GM19324 (cell line): ENCODE results near the gene PRSS37.
"Not testable (repeated sequence)": the region's sequence is repeated elsewhere in the genome, so short reads cannot be mapped to it uniquely, and the experiment has no call there.

Source experiments
- ATAC-seq: cut with Tn5 transposase; IDR thresholded peaks from one replicate; pipeline ENCODE4 v1.9.1; 2021; ENCODE audit warnings: mild to moderate bottlenecking, moderate library complexity; ENCODE audit not compliant: unreplicated experiment, low FRiP score

PRSS37 gene

GRCh38 chr7:141841385-141841784 lies at the start of gene PRSS37:
Gene PRSS37 (minus strand): TSS chr7:141841485. CDS start chr7:141841049, 436 bp downstream.
- ATAC-seq, result no peak

- no peak for ATAC-seq
Observed at GRCh38 chr7:141889321-141889720, 48.0 kb upstream of the PRSS37 start.

DNA sequence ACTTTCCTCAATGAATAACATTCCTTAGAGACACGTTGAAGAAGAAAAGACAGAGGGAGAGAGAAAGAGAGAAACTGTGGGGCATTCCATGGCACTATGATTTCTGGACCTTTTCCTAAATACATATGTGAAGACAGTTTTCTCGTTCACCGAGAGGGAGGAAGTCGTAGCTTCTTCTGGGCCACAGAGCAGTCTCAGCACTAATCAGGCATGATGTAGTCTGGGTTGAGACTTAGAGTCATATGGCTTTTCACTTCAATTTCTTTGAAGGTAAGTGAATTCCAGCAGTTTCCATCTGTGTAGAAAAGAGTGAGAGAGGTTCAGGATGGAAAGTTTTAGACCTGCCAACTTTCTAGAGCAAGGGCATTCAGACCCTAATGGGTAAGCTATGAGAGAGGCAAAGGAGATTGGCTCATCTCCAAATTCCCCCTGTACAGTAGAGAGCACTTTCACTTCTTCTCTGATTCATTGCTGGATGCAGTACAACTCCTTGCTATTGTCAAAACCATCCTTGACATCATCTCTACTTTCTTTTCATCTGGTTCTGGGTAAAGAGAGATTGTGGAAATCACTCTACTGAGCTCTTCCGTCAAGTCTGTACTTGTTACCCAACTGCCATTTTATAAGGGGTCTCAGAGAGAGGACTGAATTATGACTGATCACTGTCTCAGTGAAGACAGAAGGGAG lies 43.4 kb upstream of the PRSS37 start:
- ATAC-seq, result no peak

GRCh38 chr7:141880960-141881359 lies 39.7 kb upstream of the PRSS37 start:
- no peak for ATAC-seq

DNA sequence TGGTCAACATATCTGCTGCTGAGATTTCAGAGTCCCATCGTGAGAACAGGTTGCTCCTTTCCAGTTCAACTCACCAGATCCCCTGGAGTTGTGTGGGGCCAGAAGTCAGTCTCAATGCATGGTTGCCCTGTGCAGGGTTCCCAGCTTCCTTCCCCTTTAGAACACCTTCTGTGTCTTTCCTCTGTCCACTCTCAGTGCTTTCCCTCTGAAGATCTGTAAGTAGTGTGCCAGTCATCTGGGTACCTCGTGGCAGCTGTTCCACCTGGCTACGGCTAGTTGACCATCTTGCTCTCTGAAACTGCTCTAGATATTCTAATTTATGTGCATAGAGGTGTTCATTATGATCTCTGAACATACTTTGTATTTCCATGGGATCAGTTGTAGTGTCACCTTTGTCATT lies 36.1 kb upstream of the PRSS37 start:
- ATAC-seq, result no peak

DNA sequence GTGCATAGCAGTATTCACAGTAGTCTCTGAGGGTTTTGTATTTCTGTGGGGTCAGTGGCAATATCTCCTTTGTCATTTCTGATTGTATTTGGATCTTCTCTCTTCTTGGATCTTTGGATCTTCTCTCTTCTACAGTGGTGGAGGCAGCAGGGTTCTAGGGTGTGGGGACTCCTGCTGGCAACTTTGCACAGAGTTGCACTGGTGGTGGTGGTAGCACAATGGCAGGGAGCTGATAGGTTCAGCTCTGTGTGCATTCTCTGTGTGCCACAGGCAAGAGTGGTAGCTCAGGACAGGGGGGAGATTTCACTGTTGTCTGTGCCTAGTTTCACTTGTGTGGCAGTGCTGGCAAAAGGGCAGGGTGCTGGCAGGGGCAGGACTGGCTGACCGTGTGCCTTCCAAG lies 35.1 kb upstream of the PRSS37 start:
- no peak for ATAC-seq

GRCh38 chr7:141875453-141875852 lies 34.2 kb upstream of the PRSS37 start:
- ATAC-seq, result no peak

DNA sequence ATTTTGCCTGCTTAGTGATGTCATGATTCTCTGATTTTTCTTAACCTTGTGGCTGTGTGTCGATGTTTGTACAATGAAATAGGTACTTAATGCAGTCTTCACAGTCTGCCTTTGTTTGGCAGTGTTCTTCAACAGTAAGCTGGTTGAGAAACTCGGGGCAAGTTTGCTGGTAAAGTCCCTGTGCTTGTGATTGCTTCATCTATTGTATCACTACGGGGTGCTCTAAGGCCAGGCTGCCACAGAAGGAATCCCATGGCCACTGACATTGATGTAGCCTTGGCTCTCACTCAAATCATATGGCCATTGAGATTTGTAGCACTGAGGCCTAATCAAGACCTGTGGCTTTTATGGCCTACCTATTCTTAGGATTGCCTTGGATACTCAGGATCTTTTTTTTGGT lies 33.5 kb upstream of the PRSS37 start:
- no peak for ATAC-seq

GRCh38 chr7:141872931-141873330 lies 31.6 kb upstream of the PRSS37 start:
- ATAC-seq, result no peak

GRCh38 chr7:141866974-141867373 lies 25.7 kb upstream of the PRSS37 start:
- ATAC-seq, result no peak

GRCh38 chr7:141864765-141865447 lies 23.6 kb upstream of the PRSS37 start:
- no peak for ATAC-seq

GRCh38 chr7:141860207-141860606 lies 18.9 kb upstream of the PRSS37 start:
- ATAC-seq, result no peak

- ATAC-seq, result no peak
Observed at GRCh38 chr7:141847996-141848395, 6.7 kb upstream of the PRSS37 start.

DNA sequence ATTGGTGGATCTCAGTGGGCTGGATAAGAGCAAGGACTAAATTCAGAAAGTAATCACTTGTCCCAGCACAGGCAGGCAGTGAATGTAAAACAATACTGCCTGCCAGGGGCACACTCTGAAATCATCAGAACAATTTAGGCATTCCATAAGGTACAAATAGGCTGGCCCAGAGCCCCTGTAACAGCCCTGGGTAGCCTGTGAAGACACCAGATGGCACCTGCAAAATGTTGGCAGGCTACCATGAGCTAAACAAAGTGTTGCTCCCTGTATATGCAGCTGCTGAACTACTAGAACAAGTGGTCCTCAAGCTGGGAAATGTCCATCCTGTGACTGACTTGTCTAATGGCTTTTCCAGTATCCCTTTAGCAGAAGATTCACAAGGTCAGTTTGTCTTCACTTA lies 3.0 kb upstream of the PRSS37 start:
- ATAC-seq, result no peak

- ATAC-seq, result no peak
Observed at GRCh38 chr7:141842904-141843303, 1.6 kb upstream of the PRSS37 start.

DNA sequence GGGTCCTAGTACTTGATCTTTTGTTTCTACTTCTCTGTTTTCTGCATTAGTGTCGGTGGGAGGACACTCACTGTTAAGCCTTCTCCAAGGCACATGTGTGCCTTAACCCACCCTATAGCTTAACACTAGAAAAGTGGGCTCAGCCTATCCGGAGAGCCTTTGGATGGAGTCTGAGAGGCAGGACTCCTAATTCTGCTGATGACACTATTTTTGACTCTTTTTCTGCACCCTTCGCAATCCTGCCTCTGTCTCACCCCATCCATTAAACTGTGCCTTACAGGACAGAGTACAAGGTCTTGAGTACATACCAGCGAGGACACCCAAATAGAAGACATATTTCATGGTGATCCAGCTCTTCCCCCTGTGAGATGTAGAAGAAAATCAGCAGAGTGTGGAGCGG lies 577 bp downstream of the PRSS37 start:
- no peak for ATAC-seq

DNA sequence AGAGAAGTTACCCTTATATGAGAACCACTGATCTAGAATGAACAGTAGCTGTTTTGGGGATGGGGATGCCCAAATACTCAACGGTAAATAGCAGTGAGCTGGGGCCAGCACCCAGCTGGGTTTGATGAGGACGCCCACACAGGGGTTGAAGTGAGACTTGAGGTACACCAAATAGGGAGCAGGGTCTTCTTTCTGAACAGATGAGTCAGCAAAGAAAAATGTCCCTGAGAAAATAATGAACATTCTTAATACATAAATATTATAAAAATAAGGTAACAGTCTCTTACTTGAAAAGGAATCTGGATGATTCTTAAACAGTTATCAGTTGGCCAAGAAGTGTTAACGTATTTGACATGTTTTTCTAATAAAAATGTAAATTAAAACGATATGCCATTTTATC lies 2.0 kb downstream of the PRSS37 start:
- no peak for ATAC-seq

GRCh38 chr7:141838581-141838980 lies 2.7 kb downstream of the PRSS37 start:
- no peak for ATAC-seq

- ATAC-seq, result no peak
Observed at GRCh38 chr7:141837683-141838082, 3.6 kb downstream of the PRSS37 start.

DNA sequence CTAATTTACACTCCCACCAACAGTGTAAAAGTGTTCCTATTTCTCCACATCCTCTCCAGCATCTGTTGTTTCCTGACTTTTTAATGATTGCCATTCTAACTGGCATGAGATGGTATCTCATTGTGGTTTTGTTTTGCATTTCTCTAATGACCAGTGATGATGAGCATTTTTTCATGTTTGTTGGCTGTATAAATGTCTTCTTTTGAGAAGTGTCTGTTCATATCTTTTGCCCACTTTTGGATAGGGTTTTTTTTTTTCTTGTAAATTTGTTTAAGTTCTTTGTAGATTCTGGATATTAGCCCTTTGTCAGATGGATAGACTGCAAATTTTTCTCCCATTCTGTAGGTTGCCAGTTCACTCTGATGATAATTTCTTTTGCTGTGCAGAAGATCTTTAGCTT lies 18.9 kb downstream of the PRSS37 start:
- ATAC-seq, result not testable (repeated sequence)

DNA sequence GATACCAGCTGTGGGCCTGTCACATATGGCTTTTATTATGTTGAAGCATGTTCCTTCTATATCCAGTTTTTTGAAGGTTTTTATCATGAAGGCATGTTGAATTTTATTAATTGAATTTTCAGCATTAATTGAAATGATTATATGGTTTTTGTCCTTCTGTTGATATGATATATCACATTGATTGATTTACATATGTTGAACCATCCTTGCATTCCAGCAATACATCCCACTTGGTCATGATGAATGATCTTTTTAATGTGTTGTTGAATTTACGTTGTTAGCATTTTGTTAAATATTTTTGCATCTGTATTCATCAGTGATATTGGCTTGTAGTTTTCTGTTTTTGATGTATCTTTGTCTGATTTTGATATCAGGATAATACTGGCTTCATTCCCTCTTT lies 21.2 kb downstream of the PRSS37 start:
- no peak for ATAC-seq

- no peak for ATAC-seq
Observed at GRCh38 chr7:141792526-141792925, 48.8 kb downstream of the PRSS37 start.
